Measurements from ENCODE around the gene CACNA1F.
A peak's percentile ranks its signal among the peaks of the same experiment; 100 is the strongest.

The CACNA1F gene

GRCh38 chrX:49227726-49228125, 5.4 kb downstream of the CACNA1F start:
- DNase-seq: no peak

DNA sequence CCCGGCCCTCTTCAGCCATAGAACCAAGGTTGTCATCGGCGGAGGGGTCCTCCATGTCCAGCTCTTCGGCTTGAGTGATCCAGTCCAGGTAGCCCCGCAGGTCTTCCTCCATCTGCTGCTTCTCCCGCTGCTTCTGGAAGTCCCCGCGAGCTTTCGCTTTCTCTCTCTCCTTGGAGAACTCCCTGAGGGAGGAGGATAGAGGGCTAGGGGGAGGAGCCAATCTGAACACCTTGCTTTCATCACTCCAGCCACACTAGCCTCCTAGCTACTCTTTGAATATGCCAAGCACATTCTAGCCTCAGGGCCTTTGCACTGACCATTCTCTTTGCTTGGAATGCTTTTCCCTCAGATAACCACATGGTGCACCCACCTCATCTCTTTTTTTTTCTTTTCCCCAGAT, 6.2 kb downstream of the CACNA1F start:
- no peak for DNase-seq

DNA sequence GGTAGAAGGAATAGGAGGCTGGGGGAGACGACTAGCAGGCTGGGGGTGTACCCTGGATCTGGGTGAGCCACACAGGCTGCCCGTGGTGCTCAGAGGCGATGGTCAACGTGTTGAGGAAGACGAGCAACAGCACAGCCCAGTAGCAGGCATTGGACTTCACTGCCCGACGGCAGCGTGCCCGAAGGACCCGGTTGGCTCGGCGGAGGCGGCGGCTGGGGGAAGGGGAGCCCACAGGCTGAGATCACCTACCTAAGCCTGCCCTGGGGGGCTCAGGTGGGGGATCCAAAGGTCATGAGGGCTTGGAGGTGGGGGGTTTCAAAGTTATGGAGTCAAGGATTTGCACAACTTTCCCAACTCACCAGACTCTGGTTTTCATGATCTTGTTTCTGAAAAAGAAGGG, 7.3 kb downstream of the CACNA1F start:
- no peak for DNase-seq

GRCh38 chrX:49221868-49222267, 11.3 kb downstream of the CACNA1F start:
- no peak for DNase-seq

DNA sequence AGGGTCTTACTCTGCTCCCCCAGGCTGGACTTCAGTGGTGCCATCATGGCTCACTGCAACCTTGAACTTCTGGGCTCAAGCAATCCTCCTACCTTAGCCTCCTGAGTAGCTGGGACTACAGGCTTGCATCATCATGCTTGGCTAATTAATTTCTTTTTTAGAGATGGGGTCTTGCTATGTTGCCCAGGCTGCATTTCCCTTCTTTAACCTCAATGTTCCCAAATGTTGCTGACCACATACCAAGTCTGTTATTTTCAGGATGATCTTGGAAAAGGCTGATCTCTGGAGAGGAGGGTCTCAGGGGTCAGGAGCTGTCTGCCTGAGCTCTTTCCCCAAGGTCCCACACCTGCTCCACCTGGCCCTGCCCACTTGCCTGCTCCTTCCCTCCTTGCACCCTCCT, 13.0 kb downstream of the CACNA1F start:
- DNase-seq: no peak

DNA sequence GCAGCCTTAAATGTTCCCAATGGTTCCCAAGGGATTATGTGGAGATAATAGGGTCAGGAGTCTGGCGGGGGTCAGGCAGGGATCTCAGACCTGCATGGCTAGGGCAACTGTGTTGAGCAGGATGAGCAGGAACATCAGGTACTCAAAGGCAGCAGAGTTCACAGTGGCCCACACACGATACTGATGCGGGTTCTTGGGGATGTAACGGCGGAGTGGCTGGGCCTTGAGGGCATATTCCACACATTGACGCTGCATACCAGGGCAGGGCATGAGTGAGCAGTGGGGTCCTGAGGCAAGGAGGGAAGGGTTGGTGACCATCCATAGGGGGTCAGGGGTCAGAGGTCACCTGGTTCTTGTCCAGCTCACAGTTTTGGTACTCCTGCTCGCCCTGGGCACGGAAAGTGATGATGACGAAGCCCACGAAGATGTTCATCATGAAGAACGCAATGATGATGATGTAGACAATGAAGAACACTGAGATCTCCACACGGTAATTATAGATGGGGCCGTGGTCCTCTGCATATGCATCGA, 18.1 kb downstream of the CACNA1F start:
- no peak for DNase-seq

DNA sequence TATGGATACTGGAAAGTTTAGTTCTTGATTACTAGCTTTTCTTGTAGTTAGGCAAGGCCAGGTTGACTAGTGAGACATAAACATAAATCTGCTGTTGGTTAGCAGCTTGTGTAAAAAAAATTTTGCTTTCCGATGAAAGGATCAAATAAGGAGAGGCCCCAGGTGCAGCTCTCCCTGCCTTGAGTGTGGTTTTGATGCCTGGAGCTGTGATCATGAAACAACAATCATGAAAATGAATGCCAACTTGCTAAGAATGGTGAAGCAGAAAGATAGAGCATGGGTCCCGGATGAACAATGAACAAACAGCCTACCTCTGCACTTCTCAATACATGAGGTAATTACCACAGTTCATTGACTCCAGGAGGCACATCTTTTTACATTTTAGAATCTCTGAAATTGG, 18.7 kb downstream of the CACNA1F start:
- DNase-seq: no peak

- DNase-seq: no peak
These were observed 20.3 kb downstream of the CACNA1F start for GRCh38 chrX:49212861-49213260.

GRCh38 chrX:49212209-49212608, 20.9 kb downstream of the CACNA1F start:
- no peak for DNase-seq

DNA sequence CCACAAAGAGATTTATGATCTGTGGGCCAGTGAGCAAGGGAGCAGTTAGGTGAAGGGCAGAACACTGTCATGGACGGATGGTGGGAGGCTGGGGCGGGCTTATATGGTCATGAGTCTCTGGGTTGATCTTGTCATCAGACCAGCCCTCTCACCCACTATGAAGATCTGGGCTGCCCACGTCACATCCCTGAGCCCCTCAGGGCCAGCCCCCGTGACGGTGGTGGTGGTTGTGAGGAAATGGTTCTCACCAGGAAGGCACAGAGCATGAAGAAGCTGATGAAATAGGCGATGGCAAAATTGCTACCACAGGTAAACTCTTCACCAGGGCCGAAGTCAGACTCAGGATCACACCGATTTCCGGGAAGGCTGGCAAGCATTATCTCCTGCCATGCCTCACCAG, 22.1 kb downstream of the CACNA1F start:
- DNase-seq: no peak

- DNase-seq: no peak
These were observed 22.7 kb downstream of the CACNA1F start for GRCh38 chrX:49210406-49210805.

- DNase-seq: no peak
These were observed 23.5 kb downstream of the CACNA1F start for GRCh38 chrX:49209434-49210251.

DNA sequence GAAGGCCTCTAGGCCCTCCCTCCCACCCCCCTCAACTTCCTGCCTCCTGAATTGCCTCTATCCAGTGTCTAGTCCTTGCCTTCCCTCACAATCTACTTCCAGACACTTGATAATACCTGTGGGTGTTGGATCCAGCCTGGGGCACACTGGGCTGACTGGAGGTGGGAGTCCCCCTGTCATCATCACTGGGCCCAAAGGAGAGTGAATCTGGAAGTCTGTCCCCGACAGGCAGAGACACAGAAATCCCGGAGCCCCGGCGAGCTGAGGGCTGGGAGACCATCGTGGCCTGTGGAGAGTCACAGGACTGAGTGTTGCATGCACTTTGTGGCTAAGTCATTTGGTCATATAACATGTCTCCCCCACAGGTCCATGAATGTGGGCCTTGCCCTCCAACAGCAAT, 24.7 kb downstream of the CACNA1F start:
- DNase-seq: no peak

GRCh38 chrX:49206543-49206942, 26.6 kb downstream of the CACNA1F start:
- DNase-seq: no peak

- DNase-seq: no peak
These were observed 27.7 kb downstream of the CACNA1F start for GRCh38 chrX:49205443-49205842.

DNA sequence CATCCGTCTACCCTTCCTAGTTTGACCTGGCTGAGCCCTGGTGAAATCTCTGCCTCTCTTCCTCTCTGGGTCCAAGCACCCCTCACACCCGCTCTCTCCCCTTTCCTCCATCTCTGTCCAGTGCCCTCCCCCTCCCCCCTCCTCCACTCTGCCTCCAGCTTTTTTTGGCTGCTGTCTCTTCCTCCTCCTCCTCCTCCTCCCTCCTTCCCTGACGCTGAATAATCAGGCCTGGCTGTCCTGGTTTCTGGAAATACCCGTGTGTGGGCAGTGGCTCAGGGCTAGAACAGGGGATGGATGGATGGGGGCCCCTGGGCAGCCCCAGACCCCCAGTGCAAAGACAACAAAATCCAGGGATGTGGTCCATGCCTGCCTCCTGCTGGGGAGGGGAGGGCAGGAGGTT, 28.4 kb downstream of the CACNA1F start:
- DNase-seq: no peak

- DNase-seq: no peak
These were observed 29.1 kb downstream of the CACNA1F start for GRCh38 chrX:49204017-49204416.

GRCh38 chrX:49203536-49203935, 29.6 kb downstream of the CACNA1F start:
- DNase-seq: no peak

DNA sequence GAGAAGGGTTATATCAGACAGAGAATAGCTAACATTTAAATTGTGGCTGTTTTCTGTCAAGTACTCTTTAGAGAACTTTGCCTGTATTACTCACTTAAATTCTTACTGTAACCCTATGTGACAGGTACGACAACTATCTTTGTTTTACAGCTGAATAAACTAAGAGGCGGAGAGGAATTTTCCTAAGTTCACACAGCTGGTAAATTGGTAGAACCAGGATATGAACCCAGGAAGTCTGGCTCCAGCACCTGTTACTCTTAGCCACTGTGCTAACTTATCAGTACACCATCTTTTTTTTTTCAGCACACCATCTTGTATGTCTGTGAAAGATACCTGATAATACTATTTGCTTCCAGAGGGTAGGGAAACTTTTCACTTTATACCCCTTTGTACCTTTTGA, 31.1 kb downstream of the CACNA1F start:
- no peak for DNase-seq

GRCh38 chrX:49199906-49200771, 33.0 kb downstream of the CACNA1F start, which contains the start of gene SYP:
SYP (minus strand) TSS chrX:49200193; CDS start chrX:49200186, 7 bp downstream.
- DNase-seq: peak; percentile 82

DNA sequence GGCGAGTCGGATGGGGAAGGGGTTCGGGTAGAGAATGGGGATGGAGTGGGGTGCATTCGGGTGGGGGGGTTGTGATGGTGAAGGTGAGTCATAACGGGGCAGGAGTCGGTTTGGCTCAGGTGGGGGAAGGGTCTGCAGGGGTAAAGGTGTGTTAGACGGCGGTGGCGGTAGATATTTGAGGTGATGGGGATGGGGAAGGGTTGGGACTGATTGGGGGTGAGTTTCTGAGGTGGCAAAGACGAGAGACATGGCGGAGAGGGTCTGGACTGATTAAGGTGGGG, 33.9 kb downstream of the CACNA1F start:
- no peak for DNase-seq

DNA sequence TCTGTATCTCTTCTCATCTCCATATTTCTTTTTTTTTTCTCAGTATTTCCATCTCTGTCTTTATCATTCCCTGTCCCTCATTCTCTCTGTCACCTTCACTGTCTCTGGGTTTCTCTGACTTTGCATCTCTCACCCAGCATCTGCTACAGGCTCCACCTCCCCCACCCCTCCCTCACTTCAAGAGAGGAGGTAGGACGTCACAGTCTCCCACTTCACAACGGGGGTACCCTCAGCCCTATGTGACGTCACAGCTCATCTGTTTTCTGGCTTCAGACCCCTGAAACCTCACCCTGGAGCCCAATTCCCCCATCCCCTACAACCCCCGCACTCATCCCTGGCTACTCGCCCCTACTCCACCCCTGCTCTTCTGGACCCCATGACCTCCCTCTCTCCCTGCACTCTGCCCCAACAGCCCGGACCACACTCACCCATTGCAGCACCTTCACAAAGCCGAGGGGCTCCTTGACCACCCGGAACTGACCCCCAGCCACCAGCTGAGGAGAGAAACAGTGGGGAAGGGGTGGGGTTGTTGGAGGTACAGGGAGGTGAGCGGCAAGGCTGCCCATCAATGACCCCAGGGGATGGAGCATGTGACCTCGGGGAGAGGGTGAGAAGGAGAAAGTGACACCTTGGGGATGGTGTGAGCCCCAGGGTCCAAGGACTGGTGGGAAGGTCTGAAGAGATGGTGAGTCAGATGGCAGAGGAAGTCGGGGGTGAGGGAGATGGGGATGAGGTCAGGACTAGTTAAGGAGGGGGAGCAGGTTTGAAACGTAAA, 34.4 kb downstream of the CACNA1F start:
- DNase-seq: no peak

DNA sequence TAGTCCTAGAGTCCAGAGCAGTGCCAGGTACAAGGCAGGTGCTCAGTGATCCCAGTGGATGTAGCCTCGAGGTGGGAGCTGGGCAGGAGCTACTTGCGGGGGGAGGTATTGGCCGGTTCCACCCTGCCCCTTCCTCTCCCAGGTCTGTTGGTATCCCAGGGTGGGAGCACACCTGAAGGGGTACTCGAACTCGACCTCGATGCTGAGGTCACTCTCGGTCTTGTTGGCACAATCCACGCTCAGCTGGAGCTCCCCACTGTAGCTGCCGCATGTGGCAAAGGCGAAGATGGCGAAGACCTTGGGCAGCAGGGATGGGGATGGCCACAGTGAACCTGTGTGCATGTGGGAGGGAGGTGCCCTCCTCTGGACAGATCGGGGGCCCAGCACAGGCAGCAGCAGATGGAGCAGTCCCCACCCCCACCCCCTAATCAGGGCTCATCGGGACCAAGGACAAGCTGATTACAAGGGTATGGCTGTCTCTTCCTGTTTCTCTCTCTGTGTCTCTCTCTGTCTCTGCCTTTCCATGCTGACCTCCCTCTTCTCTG, 35.5 kb downstream of the CACNA1F start:
- no peak for DNase-seq

All from T-helper 9 cell (primary cell).